Stimulated activated naive CD8-positive, alpha-beta T cell treated with anti-CD3 and anti-CD28 coated beads, Interleukin-15, amount 100 ng/mL, for 72 hours (primary cell): Measurements from ENCODE around the gene FAM135A.
A peak's percentile ranks its signal among the peaks of the same experiment; 100 is the strongest.
"Not testable (repeated sequence)": the region's sequence is repeated elsewhere in the genome, so short reads cannot be mapped to it uniquely, and the experiment has no call there.

Experiments
- ATAC-seq: fragments of 150-1000 bp; cut with Tn5 transposase; 2 replicates; pipeline ENCODE4 v1.10.0; 2021; ENCODE audit warnings: mild to moderate bottlenecking, moderate library complexity
- DNase-seq, 2 donors: peaks; one replicate each; pipeline ENCODE4 v3.0.0; 2021 to 2022
- H3K27ac Mint-ChIP-seq, 2 donors: one replicate each; pipeline ENCODE4 v1.8.0; 2022; ENCODE audit warnings: mild to moderate bottlenecking in 2 of 2, mixed read lengths in 2 of 2, moderate library complexity in 2 of 2
- H3K27me3 Mint-ChIP-seq: one replicate; pipeline ENCODE4 v1.8.0; 2022; ENCODE audit warnings: mixed read lengths
- H3K4me1 Mint-ChIP-seq: one replicate; pipeline ENCODE4 v1.8.0; 2022; ENCODE audit warnings: mild to moderate bottlenecking, mixed read lengths
- H3K4me3 Mint-ChIP-seq, 2 donors: one replicate each; pipeline ENCODE4 v1.8.0; 2022; ENCODE audit warnings: mild to moderate bottlenecking in 2 of 2, mixed read lengths in 2 of 2, moderate library complexity in 1 of 2
- H3K9me3 Mint-ChIP-seq, 2 donors: one replicate each; pipeline ENCODE4 v1.8.0; 2022; ENCODE audit warnings: mixed read lengths in 2 of 2

Gene FAM135A

DNA sequence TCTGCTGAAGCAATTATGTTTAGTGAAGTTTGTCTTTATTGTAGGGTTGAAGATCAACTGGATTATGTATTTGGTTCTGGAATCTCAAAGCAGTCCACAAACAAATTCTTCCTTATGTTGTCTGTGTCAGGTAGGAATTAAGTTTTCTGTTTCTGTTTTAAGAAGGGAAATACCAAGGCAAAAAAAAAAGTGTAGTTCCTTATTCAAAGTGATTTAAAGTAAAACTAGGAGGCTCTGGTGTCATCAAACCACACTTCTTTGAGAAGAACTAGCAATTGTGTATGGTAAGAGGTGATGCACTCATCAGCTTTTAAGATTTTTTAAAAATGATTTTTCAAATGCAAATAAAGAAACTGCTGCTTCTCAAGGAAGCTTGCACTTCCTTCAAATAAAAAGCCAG, 1.9 kb downstream of the FAM135A start:
- Mint-ChIP-seq H3K27ac (peak overlapping the region; percentile 28 to 82), H3K27me3 (no peaks in the 10 kb centered on the region), H3K4me3 (peak overlapping the region; percentile 59 to 96), H3K9me3 (no peaks in the 10 kb centered on the region), H3K4me1 (peaks cover 26% of the 10 kb centered on the region)
- no peak for ATAC-seq
- DNase-seq: no peak

DNA sequence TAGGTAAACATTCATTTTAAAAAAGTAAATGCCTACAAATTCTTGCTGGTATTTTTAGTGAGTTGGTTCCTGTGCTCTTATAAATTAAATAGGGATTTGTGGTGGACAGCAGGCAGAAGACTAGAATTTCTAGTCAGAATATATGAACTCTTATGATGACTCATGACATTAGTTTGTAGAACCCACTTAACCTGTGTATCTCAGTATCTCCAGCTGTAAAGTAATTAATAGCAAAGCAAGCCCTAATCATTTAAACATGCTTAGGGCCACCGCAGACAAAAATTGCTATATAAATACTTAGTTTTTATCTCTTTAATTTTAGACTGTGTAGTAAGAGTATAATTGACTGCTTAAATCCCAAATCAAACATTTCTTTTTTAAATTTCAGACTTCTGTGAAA, 2.4 kb downstream of the FAM135A start:
- DNase-seq (no peak), ATAC-seq (no peak)
- no peaks in the 10 kb centered on the region for H3K9me3 Mint-ChIP-seq
- no peak overlapping the region for H3K27ac Mint-ChIP-seq
- peak overlapping the region in 1 of 2 donors; percentile 96 for H3K4me3 Mint-ChIP-seq
- H3K27me3 Mint-ChIP-seq: no peaks in the 10 kb centered on the region
- peaks cover 26% of the 10 kb centered on the region for H3K4me1 Mint-ChIP-seq

DNA sequence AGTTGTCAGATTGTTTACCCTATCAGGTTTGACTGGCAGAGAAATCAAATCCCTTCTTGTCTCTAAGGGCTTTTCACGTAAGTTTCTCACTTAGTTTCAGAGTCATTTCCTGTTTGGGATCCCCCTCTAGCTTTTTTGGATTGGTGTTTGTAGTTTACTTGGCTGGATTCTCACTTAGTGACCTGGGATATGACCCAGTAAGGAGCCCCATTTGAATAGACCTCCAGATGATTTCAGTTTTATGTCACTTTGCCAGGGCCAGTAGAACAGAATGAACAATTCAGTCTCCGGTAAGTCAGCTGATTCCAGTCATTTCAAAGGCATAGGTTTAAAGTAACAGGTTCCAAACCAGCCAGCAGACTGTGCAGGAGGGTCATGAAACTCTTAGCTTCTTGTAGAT, 8.2 kb downstream of the FAM135A start:
- ATAC-seq: no peak

DNA sequence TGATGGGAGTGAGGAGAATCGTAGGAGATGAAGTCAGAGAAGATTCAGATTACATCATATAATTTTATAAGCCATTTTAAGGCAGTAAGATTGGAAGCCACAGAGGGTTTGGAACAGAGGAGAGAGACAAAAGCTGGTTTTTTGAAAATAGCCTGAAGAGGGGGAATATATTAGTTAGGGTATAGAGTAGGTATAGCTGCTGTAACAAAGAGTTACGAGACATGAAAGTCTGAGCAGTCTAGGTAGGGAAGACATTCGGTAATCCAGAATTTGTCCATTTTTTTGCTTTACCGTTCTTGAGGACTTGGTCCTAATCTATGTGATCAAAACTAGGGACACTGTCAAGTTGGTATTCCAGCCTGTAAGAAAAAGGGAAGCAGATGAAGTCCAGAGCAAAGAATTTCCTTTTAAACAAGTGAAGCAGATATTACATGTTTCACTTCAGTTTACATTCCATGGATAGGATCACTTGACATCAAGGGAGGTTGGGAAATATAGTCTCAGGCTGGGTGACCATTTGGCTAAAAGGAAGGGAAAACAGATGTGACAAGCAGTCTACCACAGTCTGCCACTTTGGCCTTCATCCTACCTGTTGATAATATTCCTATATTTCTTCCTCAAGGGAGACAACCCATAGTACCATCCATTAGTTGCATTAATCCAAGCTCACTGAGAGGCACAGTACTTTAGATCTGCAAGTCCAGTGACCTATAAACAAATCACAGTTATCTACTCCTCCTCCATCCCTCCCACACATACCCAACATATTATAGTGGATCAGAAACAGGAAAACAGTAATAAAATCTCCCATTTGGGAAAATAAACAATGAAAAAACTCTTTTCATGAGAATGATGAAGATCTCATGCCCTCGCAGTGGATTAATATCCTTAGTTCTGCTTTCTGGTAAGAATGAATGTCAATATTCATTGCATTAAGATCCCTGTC, 10.2 kb downstream of the FAM135A start:
- DNase-seq: no peak
- ATAC-seq: no peak
- Mint-ChIP-seq H3K4me3 (no peak overlapping the region), H3K27me3 (no peaks in the 10 kb centered on the region), H3K27ac (no peak overlapping the region), H3K4me1 (no peaks in the 10 kb centered on the region), H3K9me3 (no peaks in the 10 kb centered on the region)

More for the DNA sequence above, 8.2 kb downstream of the FAM135A start:
- H3K4me3 Mint-ChIP-seq: no peak overlapping the region
- no peaks in the 10 kb centered on the region for H3K27me3 Mint-ChIP-seq
- H3K27ac Mint-ChIP-seq: no peak overlapping the region
- DNase-seq: no peak
- H3K9me3 Mint-ChIP-seq: no peaks in the 10 kb centered on the region
- no peaks in the 10 kb centered on the region for H3K4me1 Mint-ChIP-seq

DNA sequence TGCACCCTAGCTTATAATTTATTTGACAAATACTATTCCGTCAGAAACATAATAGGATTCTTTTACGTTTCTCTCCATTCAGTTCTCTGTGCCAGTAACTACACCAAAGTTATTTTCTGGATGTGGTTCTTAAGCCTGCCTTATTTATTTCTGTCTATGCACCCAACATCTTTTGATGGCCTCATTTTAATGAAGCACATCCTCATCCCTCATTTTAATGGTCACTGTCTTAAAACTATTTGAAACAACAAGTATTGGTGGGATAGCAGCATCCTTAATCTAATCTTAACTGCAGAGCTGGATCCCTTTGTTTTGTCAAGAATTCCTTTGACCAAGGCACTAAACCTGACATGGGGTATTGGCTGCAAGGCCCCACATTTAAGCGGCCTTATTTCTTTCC, 11.0 kb downstream of the FAM135A start:
- no peak overlapping the region for H3K27ac Mint-ChIP-seq
- no peaks in the 10 kb centered on the region for H3K9me3 Mint-ChIP-seq
- ATAC-seq (no peak), DNase-seq (no peak)
- no peak overlapping the region for H3K4me3 Mint-ChIP-seq
- no peaks in the 10 kb centered on the region for H3K4me1 Mint-ChIP-seq
- H3K27me3 Mint-ChIP-seq: no peaks in the 10 kb centered on the region

DNA sequence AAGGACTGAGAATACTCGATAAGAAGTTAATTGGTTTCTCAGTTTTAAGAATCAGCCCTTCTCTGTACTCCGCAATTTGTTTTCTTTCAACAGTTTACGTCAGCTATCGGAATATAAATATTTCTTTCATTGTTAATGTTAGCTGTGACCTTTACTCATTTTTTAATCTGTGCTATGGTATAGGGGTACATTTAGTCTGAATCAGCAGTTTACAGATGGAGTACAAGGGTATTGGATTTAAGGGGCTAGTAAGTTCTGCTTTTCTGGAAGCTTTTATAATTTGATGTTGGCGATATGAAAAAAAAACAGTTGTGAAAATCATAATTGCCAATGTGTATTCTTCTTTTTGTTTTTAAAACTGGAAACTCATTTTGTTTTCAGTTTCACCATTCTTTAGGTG, 23.0 kb downstream of the FAM135A start:
- no peaks in the 10 kb centered on the region for H3K27me3 Mint-ChIP-seq
- H3K27ac Mint-ChIP-seq: no peak overlapping the region
- no peak overlapping the region for H3K4me3 Mint-ChIP-seq
- ATAC-seq (no peak), DNase-seq (no peak)
- no peaks in the 10 kb centered on the region for H3K4me1 Mint-ChIP-seq
- H3K9me3 Mint-ChIP-seq: peaks cover 0 to 5% of the 10 kb centered on the region in 2 donors

DNA sequence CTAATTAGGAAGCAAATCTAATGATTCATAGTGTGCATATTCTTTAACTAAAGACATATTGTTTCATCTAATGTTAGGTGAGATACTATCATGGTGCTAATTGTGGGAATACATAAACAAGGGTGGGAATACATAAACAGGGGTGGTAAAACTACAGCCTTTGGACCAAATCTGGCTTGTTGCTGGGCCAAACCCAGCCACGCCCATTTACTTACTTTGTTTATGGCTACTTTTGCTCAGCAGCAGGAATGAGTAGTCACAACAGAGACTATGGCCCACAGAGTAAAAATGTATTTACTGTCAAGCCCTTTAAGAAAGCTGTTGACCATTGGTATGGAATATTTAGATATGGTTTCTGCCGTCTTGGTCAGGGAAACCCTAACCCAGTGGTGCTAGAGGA, 31.7 kb downstream of the FAM135A start:
- DNase-seq (no peak), ATAC-seq (no peak)
- no peak overlapping the region for H3K27ac Mint-ChIP-seq
- peaks cover 7 to 19% of the 10 kb centered on the region in 2 donors for H3K9me3 Mint-ChIP-seq
- H3K4me3 Mint-ChIP-seq: no peak overlapping the region
- H3K27me3 Mint-ChIP-seq: no peaks in the 10 kb centered on the region
- H3K4me1 Mint-ChIP-seq: no peaks in the 10 kb centered on the region

DNA sequence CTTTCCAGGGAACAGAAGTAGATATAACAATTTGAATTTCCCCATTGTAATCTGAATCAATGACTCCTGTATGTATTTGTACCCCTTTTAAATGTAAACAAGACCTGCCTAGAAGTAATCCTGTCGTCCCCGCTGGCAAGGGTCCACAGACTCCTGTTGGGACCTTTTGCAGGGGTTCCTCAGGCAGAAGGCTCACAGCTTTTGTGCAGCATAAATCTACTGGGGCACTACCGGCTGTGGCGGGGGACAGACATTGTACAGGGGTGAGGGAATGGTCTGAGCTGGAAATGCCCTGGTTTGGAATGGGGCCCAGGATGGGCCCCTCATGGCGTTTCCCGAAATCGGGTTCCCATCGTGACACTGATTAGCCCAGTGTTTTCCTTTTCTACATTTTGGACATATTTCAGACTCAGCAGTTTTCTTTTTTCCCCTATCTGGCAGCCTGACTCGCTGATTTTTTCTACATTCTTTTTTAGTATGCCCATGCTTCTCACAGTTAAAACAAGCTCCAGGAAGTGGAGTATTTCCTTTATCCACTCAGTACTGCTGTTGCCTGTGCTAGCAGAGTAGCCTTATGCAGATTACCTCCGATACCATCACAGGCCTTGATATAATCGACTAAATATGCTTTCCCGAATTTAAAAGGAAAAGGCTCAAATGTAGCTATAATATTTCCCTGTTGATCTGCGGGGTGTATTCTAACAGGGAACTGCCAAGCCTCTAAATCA, 34.2 kb downstream of the FAM135A start:
- H3K27me3 Mint-ChIP-seq, H3K4me3 Mint-ChIP-seq, H3K4me1 Mint-ChIP-seq, ATAC-seq, DNase-seq, H3K27ac Mint-ChIP-seq: not testable (repeated sequence)
- peaks cover 7 to 19% of the 10 kb centered on the region in 2 donors for H3K9me3 Mint-ChIP-seq

DNA sequence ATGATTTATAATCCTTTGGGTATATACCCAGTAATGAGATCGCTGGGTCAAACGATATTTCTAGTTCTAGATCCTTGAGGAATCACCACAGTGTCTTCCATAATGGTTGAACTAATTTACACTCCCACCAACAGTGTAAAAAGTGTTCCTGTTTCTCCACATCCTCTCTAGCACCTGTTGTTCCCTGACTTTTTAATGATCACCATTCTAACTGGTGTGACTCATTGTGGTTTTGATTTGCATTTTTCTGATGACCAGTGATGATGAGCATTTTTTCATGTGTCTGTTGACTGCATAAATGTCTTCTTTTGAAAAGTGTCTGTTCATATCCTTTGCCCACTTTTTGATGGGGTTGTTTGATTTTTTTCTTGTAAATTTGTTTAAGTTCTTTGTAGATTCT, 40.6 kb downstream of the FAM135A start:
- H3K4me1 Mint-ChIP-seq, H3K4me3 Mint-ChIP-seq, DNase-seq, ATAC-seq, H3K27ac Mint-ChIP-seq, H3K27me3 Mint-ChIP-seq: not testable (repeated sequence)
- H3K9me3 Mint-ChIP-seq: peaks cover 6 to 12% of the 10 kb centered on the region in 2 donors

DNA sequence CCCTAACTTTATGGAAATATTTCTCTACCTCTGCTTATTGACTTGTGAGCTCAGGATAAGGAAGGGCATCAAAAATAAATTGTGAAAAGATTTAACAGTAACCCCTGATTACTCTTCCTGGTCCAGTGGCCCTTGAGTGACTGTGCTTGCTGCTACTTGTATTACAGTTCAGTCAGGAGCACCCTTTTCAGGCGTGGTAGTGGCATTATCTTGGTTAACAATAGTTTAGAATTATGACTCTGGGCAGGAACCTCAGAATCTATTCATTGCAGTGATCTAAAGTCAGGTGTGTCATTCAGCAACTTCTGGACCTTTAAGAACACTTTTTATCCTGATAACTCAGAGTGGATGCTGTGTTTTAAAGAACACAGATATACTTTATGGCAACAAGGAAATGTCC, 43.4 kb downstream of the FAM135A start:
- no peak overlapping the region for H3K4me3 Mint-ChIP-seq
- H3K4me1 Mint-ChIP-seq: peaks cover 7% of the 10 kb centered on the region
- DNase-seq: no peak
- H3K9me3 Mint-ChIP-seq: peaks cover 6 to 12% of the 10 kb centered on the region in 2 donors
- H3K27me3 Mint-ChIP-seq: no peaks in the 10 kb centered on the region
- H3K27ac Mint-ChIP-seq: no peak overlapping the region
- ATAC-seq: no peak

DNA sequence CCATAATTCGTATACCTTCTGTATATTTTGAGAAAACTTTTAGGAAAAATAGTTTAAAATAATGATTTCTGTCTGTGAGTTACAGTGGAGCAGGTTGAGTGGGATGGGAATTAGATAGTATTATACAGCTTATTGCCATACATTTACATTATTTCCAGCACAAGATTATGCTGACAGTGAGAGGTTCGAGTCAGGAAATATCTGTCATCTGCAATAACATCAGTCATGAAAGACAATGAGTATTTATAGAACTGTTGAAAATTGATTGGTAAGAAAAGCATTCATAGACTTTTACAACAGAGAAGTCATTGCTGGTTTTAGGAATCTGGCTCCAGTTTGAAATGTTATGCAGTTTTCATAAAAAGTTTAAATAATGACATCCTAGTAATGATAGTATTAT, 45.9 kb downstream of the FAM135A start:
- peaks cover under 1% of the 10 kb centered on the region for H3K4me1 Mint-ChIP-seq
- no peak for DNase-seq
- peaks cover 0 to 5% of the 10 kb centered on the region in 2 donors for H3K9me3 Mint-ChIP-seq
- no peak for ATAC-seq
- H3K27ac Mint-ChIP-seq: no peak overlapping the region
- H3K4me3 Mint-ChIP-seq: no peak overlapping the region
- H3K27me3 Mint-ChIP-seq: no peaks in the 10 kb centered on the region

DNA sequence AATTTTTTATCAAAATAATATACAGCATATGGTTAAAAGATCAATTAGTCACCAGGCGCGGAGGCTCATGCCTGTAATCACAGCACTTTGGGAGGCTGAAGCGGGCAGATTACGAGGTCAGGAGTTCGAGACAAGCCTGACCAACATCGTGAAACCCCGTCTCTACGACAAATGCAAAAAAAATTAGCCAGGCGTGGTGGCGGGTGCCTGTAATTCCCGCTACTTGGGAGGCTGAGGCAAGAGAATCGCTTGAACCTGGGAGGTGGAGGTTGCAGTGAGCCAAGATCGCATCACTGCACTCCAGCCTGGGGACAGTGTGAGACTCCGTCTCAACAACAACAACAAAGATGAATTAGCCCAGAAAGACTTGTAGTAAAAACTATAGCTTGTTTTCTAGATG, 46.4 kb downstream of the FAM135A start:
- not testable (repeated sequence) for H3K9me3 Mint-ChIP-seq, DNase-seq, H3K27me3 Mint-ChIP-seq, H3K27ac Mint-ChIP-seq, H3K4me3 Mint-ChIP-seq, H3K4me1 Mint-ChIP-seq, ATAC-seq

DNA sequence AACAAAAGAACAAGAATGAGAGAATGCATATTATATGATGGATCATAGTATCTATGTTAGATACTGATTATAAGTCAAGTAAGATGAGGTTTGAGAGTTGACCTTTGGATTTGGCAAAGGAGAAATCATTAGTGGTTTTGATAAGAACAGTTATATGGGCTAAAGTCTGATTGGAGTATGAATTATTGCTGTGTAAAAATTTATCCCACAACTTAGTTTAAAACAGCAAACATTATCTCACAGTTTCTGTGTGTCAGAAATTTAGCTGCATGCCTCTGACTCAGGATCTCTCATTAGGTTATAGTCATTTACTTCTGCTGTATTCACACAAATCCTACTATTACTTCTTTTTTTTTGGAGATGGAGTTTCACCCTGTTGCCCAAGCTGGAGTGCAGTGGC, 56.7 kb downstream of the FAM135A start:
- H3K4me1 Mint-ChIP-seq: no peaks in the 10 kb centered on the region
- H3K27ac Mint-ChIP-seq: no peak overlapping the region
- H3K27me3 Mint-ChIP-seq: no peaks in the 10 kb centered on the region
- no peak overlapping the region for H3K4me3 Mint-ChIP-seq
- DNase-seq: no peak
- ATAC-seq: no peak
- no peaks in the 10 kb centered on the region for H3K9me3 Mint-ChIP-seq

DNA sequence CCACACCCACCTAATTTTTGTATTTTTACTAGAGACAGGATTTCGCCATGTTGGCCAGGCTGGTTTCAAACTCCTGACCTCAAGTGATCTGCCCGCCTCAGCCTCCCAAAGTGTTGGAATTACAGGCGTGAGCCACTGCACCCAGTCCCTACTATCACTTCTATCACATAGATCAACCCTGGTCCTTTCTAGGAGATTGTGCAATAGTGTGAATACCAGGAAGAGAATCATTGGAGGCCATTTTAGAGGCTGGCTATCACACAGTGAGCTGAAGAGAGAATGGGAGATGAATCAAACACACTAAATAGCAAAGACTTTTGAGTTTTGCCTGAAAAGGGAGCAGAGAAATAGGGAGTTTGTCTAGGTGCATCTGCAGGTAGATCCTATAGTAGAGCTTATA, 57.2 kb downstream of the FAM135A start:
- not testable (repeated sequence) for ATAC-seq, H3K4me1 Mint-ChIP-seq, DNase-seq, H3K27me3 Mint-ChIP-seq, H3K27ac Mint-ChIP-seq, H3K9me3 Mint-ChIP-seq, H3K4me3 Mint-ChIP-seq

DNA sequence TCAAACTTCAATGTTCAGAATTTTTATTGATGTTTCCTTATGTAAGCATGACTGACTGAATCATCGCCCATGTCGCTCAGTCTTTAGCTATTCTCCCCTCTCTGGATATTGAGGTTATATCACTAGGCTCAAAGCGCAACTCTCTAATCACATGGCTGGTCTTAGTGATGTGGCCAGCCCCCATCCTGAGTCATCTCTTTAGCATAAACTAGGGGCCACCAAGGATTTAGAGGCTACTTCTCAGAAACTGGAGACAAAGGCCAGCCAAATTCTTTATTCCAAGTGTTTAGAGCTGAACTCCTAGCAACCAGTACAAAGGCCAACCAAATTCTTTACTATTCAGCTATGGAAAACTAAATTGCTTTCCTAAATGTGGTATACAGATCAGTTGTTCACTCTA, 61.4 kb downstream of the FAM135A start:
- H3K4me3 Mint-ChIP-seq: no peak overlapping the region
- H3K27me3 Mint-ChIP-seq: no peaks in the 10 kb centered on the region
- DNase-seq (no peak), ATAC-seq (no peak)
- no peaks in the 10 kb centered on the region for H3K4me1 Mint-ChIP-seq
- no peak overlapping the region for H3K27ac Mint-ChIP-seq
- H3K9me3 Mint-ChIP-seq: no peaks in the 10 kb centered on the region

DNA sequence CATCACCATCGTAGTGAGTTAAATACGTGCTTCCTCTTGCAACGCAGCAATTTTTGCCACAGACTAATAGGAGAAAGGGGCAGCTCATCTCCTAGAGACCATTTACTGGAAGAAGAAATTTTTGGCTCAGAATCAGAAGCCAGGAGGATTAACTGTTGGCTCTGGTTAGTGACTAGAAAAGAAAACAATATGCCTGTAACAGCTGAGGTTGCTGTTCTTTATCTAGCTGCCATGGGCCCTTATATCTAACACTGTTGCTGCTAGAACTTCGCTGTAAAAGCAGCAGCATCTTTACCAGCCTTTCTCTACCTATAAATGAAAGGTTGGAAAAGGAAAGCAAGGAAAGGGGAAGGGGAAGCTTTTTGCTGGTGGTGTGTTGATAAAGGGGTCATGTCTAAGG, 65.9 kb downstream of the FAM135A start:
- no peaks in the 10 kb centered on the region for H3K9me3 Mint-ChIP-seq
- no peak overlapping the region for H3K4me3 Mint-ChIP-seq
- H3K27ac Mint-ChIP-seq: no peak overlapping the region
- DNase-seq (no peak), ATAC-seq (no peak)
- no peaks in the 10 kb centered on the region for H3K27me3 Mint-ChIP-seq
- no peaks in the 10 kb centered on the region for H3K4me1 Mint-ChIP-seq
